Activated CD4-positive, alpha-beta T cell treated with anti-CD3 and anti-CD28 coated beads, Interleukin-2, amount 50 U/mL, for 1 hour (primary cell): Measurements from ENCODE around the gene VPS13C.

Source experiments
- DNase-seq: peaks from one replicate; pipeline ENCODE4 v3.0.0-alpha.2; 2020

Gene VPS13C

GRCh38 chr15:62060113-62060895 is at the start of gene VPS13C:
Gene VPS13C (minus strand): TSS chr15:62060447. CDS start chr15:62060374, 73 bp downstream.
- DNase-seq = peak; percentile 88

GRCh38 chr15:62109437-62109836 is 49.2 kb upstream of the VPS13C start:
- no peak for DNase-seq

GRCh38 chr15:62108411-62108810 is 48.2 kb upstream of the VPS13C start:
- DNase-seq = no peak

GRCh38 chr15:62107571-62108121 is 47.4 kb upstream of the VPS13C start:
- no peak for DNase-seq

GRCh38 chr15:62106096-62106495 is 45.8 kb upstream of the VPS13C start:
- DNase-seq = no peak

GRCh38 chr15:62105266-62105665 is 45.0 kb upstream of the VPS13C start:
- DNase-seq = no peak

GRCh38 chr15:62104846-62105245 is 44.6 kb upstream of the VPS13C start:
- DNase-seq = no peak

GRCh38 chr15:62104401-62104800 is 44.2 kb upstream of the VPS13C start:
- no peak for DNase-seq

- no peak for DNase-seq
Measured at GRCh38 chr15:62103431-62103830, 43.2 kb upstream of the VPS13C start.

GRCh38 chr15:62099094-62099601 is 38.9 kb upstream of the VPS13C start:
- DNase-seq = no peak

GRCh38 chr15:62094388-62094787 is 34.1 kb upstream of the VPS13C start:
- DNase-seq = no peak

- DNase-seq = no peak
Measured at GRCh38 chr15:62093809-62094208, 33.6 kb upstream of the VPS13C start.

- no peak for DNase-seq
Measured at GRCh38 chr15:62090988-62091387, 30.7 kb upstream of the VPS13C start.

GRCh38 chr15:62089616-62090015 is 29.4 kb upstream of the VPS13C start:
- DNase-seq = no peak

- no peak for DNase-seq
Measured at GRCh38 chr15:62088353-62088693, 28.1 kb upstream of the VPS13C start.

- no peak for DNase-seq
Measured at GRCh38 chr15:62087671-62088352, 27.6 kb upstream of the VPS13C start.

- no peak for DNase-seq
Measured at GRCh38 chr15:62085740-62086139, 25.5 kb upstream of the VPS13C start.

GRCh38 chr15:62083194-62084154 is 23.2 kb upstream of the VPS13C start:
- DNase-seq = no peak

- no peak for DNase-seq
Measured at GRCh38 chr15:62079594-62079993, 19.3 kb upstream of the VPS13C start.

GRCh38 chr15:62075595-62076277 is 15.5 kb upstream of the VPS13C start:
- no peak for DNase-seq

GRCh38 chr15:62071711-62072308 is 11.6 kb upstream of the VPS13C start:
- DNase-seq = no peak

GRCh38 chr15:62069551-62069950 is 9.3 kb upstream of the VPS13C start:
- DNase-seq = no peak
